Suprapubic skin (tissue), 4 donors: ENCODE results near the gene CCL26. TPM values are rescaled to one million over a fixed set of nuclear protein-coding genes. Genes with fewer than 3 reads are reported as not detected.
"Not testable (repeated sequence)": the region's sequence is repeated elsewhere in the genome, so short reads cannot be mapped to it uniquely, and the experiment has no call there.

ENCODE experiments used
- DNase-seq, 2 donors: peaks; one replicate each; pipeline ENCODE4 v3.0.0-alpha.2; 2019; ENCODE audit warnings: low spot score in 2 of 2
- H3K27ac ChIP-seq: fragments of 200-600 bp; sonication (generic); one replicate; pipeline ENCODE4 v1.5.1; 2019
- H3K27me3 ChIP-seq: fragments of 200-600 bp; sonication (generic); one replicate; pipeline ENCODE4 v1.5.1; 2019
- H3K36me3 ChIP-seq: fragments of 200-600 bp; sonication (generic); one replicate; pipeline ENCODE4 v1.5.1; 2019
- H3K4me1 ChIP-seq: fragments of 200-600 bp; sonication (generic); one replicate; pipeline ENCODE4 v1.5.1; 2019
- H3K4me3 ChIP-seq: fragments of 200-600 bp; sonication (generic); one replicate; pipeline ENCODE4 v1.5.1; 2019; ENCODE audit warnings: mild to moderate bottlenecking
- H3K9me3 ChIP-seq: fragments of 200-600 bp; sonication (generic); one replicate; pipeline ENCODE4 v1.5.1; 2019
- CTCF ChIP-seq, 2 donors: fragments of 200-600 bp in 1 of 2; fragments of 450-650 bp in 1 of 2; sonication (generic) in 1 of 2; IDR thresholded peaks; one replicate each; pipeline ENCODE4 v1.5.1; 2016 to 2019; ENCODE audit warnings: antibody characterized with exemption in 2 of 2, mild to moderate bottlenecking in 1 of 2, moderate library complexity in 1 of 2
- EP300 ChIP-seq: sonication (generic); formaldehyde crosslinking; IDR thresholded peaks from one replicate; pipeline ENCODE4 v1.6.1; 2017; ENCODE audit warnings: antibody characterized with exemption
- POLR2A ChIP-seq, 2 donors: fragments of 450-650 bp; IDR thresholded peaks; one replicate each; pipeline ENCODE4 v1.6.1; 2017; ENCODE audit warnings: antibody characterized with exemption in 2 of 2, mild to moderate bottlenecking in 2 of 2, moderate library complexity in 2 of 2
- POLR2AphosphoS5 ChIP-seq, 3 donors: sonication (generic); formaldehyde crosslinking; IDR thresholded peaks; one replicate each; pipeline ENCODE4 v1.6.1; 2017; ENCODE audit warnings: antibody characterized with exemption in 3 of 3
- WGBS: methylation state at CpG from one replicate; pipeline ENCODE4 v1.1.5; 2018; 5-methylcytosine and 5-hydroxymethylcytosine counted together
- total RNA-seq, 4 donors: library from RNA; depleted of rRNA; stranded (reverse); fragments of >200 nt; gene quantifications; one replicate each; pipeline ENCODE4 v1.1.0, GENCODE V29; 2016

Gene CCL26
- total RNA-seq, 4 donors from 2014 or later: not detected

DNA sequence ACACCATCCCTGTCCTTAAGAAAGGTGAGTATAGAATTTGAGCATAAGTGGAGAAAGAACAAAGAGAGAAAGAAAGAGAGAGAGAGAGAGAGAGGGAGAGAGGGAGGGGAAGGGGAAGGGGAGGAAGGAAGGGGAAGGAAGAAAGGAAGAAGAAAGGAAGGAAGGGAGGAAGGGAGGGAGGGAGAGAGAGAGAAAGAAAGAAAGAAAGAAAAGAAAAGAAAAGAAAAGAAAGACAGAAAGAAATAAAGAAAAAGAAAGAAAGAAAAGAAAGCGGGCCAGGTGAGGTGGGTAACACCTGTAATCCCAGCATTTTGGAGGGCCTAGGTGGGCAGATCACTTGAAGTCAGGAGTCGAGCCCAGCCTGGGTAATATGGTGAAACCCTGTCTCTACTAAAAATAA lies 21.7 kb upstream of the CCL26 start:
- 89% methylated on average over 2 of the region's 2 CpGs for WGBS
- Histone ChIP-seq H3K27me3 (no peaks in the 10 kb centered on the region), H3K4me3 (no peak overlapping the region), H3K4me1 (peaks cover 19% of the 10 kb centered on the region), H3K36me3 (no peaks in the 10 kb centered on the region), H3K9me3 (no peaks in the 10 kb centered on the region), H3K27ac (no peak overlapping the region)
- TF ChIP-seq POLR2A (IDR thresholded peaks at IDR 0.05): no peak
- TF ChIP-seq POLR2AphosphoS5 (IDR thresholded peaks at IDR 0.05): no peak
- TF ChIP-seq CTCF (IDR thresholded peaks at IDR 0.05): no peak
- TF ChIP-seq EP300: no peak
- DNase-seq: no peak

DNA sequence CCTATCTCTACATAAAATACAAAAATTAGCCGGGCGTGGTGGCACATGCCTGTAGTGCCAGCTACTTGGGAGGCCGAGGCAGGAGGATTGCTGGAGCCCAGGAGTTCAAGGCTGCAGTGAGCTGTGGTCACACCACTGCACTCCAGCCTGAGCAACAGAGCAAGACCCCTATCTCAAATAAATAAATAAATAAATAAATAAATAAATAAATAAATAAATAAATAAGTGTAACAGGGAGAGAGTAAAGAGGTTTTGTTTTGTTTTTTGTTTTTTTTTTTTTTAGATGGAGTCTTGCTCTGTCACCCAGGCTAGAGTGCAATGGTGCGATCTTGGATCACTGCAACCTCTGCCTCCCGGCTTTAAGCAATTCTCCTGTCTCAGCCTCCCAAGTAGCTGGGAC lies 20.6 kb upstream of the CCL26 start:
- H3K9me3 ChIP-seq, DNase-seq, H3K36me3 ChIP-seq, H3K4me3 ChIP-seq, H3K27me3 ChIP-seq, H3K27ac ChIP-seq: not testable (repeated sequence)
- H3K4me1 ChIP-seq: peaks cover 19% of the 10 kb centered on the region
- WGBS: 96% methylated on average over 5 of the region's 5 CpGs

DNA sequence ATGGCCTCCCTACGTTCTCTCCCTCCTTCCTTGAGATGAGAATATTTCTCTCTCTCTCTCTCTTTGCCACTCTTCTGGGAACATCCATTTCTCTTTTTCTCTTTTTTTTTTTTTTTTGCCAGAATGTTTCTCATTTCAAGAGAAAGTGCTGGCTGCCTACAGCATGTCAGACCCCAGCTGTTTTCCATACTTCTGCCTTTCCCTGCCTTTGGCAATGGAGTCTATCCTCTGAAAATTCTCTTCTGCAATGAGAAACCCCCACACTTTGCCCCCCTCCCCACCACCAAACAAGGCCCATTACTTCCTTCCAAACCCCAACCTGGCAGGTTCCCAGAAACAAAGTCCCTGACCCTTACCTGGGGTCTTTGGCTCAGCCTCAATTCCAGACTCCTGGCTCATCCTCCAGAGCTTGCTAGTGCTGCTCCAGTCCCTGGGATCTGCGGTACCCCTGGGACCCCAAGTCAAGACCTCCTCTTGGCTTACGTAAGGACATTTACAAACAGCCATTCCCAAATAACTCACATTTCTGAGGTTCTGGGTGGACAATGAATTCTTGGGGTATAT lies 17.4 kb upstream of the CCL26 start:
- 77% methylated on average over 3 of the region's 3 CpGs for WGBS
- Histone ChIP-seq H3K36me3 (no peaks in the 10 kb centered on the region), H3K4me1 (peaks cover 12% of the 10 kb centered on the region), H3K27ac (no peak overlapping the region), H3K4me3 (no peak overlapping the region), H3K27me3 (no peaks in the 10 kb centered on the region), H3K9me3 (no peaks in the 10 kb centered on the region)
- TF ChIP-seq CTCF (IDR thresholded peaks at IDR 0.05) (no peak), EP300 (no peak), POLR2A (IDR thresholded peaks at IDR 0.05) (no peak), POLR2AphosphoS5 (IDR thresholded peaks at IDR 0.05) (no peak)
- no peak for DNase-seq

DNA sequence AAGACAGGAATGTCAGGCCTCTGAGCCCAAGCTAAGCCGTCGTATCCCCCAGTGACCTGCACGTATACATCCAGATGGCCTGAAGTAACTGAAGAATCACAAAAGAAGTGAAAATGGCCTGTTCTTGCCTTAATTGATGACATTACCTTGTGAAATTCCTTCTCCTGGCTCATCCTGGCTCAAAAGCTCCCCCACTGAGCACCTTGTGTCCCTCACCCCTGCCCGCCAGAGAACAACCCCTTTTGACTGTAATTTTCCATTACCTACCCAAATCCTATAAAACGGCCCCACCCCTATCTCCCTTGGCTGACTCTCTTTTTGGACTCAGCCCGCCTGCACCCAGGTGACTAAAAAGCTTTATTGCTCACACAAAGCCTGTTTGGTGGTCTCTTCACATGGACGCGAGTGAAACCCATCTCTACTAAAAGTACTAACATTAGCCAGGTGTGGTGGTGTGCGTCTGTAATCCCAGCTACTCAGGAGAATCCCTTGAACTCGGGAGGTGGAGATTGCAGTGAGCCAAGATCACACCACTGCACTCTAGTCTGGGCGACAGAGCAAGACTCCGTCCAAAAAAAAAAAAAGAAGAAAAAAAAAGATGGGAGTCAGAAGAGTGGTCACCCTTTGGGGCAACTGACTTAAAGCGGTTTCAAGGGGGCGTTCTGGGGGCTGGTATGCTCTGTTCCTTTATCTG lies 16.3 kb upstream of the CCL26 start:
- H3K36me3 ChIP-seq, DNase-seq, H3K9me3 ChIP-seq, H3K4me3 ChIP-seq, H3K27ac ChIP-seq, H3K27me3 ChIP-seq: not testable (repeated sequence)
- H3K4me1 ChIP-seq: peaks cover 12% of the 10 kb centered on the region
- WGBS: 70% methylated on average over 14 of the region's 14 CpGs

DNA sequence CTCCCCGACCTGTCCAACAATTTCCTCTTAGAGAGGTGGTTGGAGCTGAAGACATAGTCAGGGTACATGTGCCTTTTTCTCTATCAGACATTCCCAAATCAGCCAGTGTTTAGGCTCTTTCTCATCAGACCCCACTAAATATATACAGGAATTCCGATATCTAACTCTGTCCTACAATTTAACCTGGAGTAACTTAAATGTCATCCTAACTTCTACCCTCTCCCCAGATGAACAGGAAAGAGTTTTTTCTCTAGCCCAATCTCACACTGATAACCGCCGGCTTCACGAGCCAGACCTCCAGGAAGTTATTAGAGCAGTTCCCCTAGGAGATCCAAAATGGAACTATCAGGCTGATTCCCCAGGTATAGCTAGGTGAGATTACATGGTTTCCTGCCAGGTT lies 11.0 kb upstream of the CCL26 start:
- not testable (repeated sequence) for H3K36me3 ChIP-seq, H3K4me1 ChIP-seq, DNase-seq, H3K27me3 ChIP-seq, H3K27ac ChIP-seq, H3K4me3 ChIP-seq, H3K9me3 ChIP-seq
- 93% methylated on average over 5 of the region's 5 CpGs for WGBS

GRCh38 chr7:75780647-75781273 lies 8.7 kb upstream of the CCL26 start:
- not testable (repeated sequence) for H3K27ac ChIP-seq, DNase-seq, H3K9me3 ChIP-seq, H3K27me3 ChIP-seq, H3K36me3 ChIP-seq, H3K4me1 ChIP-seq, H3K4me3 ChIP-seq
- WGBS: 86% methylated on average over 14 of the region's 14 CpGs

- H3K9me3 ChIP-seq, H3K27ac ChIP-seq, DNase-seq, H3K4me3 ChIP-seq, H3K27me3 ChIP-seq, H3K4me1 ChIP-seq, H3K36me3 ChIP-seq: not testable (repeated sequence)
- 82% methylated on average over 11 of the region's 11 CpGs for WGBS
Observed at GRCh38 chr7:75779516-75779915, 7.5 kb upstream of the CCL26 start.

- H3K27ac ChIP-seq, H3K9me3 ChIP-seq, H3K36me3 ChIP-seq, H3K4me3 ChIP-seq, DNase-seq, H3K27me3 ChIP-seq, H3K4me1 ChIP-seq: not testable (repeated sequence)
- WGBS: 71% methylated on average over 11 of the region's 11 CpGs
Observed at GRCh38 chr7:75779035-75779434, 7.0 kb upstream of the CCL26 start.
